ENCODE results near the gene NHLH1.

Gene NHLH1

DNA sequence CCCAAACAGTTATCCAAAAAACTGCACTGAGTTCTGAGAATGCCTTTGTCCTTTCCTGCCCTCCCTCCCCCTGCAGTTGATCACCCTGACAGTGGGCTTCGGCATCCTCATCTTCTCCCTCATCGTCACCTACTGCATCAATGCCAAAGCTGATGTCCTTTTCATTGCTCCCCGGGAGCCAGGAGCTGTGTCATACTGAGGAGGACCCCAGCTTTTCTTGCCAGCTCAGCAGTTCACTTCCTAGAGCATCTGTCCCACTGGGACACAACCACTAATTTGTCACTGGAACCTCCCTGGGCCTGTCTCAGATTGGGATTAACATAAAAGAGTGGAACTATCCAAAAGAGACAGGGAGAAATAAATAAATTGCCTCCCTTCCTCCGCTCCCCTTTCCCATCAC, 8.8 kb upstream of the NHLH1 start:
- no peak for DNase-seq (ENCODE audit: extremely low read depth in 1 of 2, low read depth in 1 of 2)

- DNase-seq (ENCODE audit: extremely low read depth in 1 of 2, low read depth in 1 of 2) = no peak
Measured at GRCh38 chr1:160359559-160360226, 7.2 kb upstream of the NHLH1 start.

- no peak for DNase-seq (ENCODE audit: extremely low read depth in 1 of 2, low read depth in 1 of 2)
Measured at GRCh38 chr1:160360227-160360695, 6.6 kb upstream of the NHLH1 start.

- no peak for DNase-seq (ENCODE audit: extremely low read depth in 1 of 2, low read depth in 1 of 2)
Measured at GRCh38 chr1:160361199-160361598, 5.7 kb upstream of the NHLH1 start.

DNA sequence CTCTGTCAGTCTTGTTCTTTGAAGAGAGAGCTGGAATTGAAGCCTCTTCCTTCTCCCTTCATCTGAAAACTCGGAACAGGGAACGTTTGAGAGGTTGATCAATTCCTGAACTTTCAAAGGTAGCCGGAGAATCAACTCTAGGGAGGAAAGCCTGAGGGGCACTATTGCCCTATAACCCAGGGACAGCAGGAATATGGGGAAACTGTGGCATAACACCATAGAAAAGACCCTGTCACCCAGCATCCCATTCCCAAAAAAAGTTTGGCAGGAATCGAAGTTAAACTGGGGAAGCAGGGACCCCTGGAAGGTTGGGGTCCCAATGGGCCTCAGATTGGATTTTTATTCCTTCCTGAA, 5.1 kb upstream of the NHLH1 start:
- DNase-seq (ENCODE audit: extremely low read depth in 1 of 2, low read depth in 1 of 2) = no peak

- DNase-seq (ENCODE audit: extremely low read depth in 1 of 2, low read depth in 1 of 2) = no peak
Measured at GRCh38 chr1:160362168-160362957, 4.5 kb upstream of the NHLH1 start.

DNA sequence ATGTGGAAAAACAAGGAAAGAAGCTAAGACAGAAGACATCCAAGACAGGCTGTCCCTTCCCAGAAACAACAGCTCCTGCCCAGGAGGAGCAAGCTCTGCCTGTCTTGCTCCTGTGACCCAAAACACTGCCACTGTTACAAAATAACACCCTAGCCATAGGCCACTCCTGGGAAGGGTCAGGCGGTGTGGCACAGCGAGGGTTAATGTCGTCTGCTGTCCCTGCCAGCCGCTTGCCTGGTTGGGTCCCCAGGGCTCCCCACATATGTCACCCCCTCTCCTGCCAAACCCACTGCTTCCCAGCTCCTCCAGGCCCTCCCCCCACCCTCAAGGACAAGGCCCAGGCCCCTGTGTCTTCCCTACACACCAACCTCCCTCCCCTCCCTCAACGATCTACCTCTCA, 3.9 kb upstream of the NHLH1 start:
- DNase-seq (ENCODE audit: extremely low read depth in 1 of 2, low read depth in 1 of 2) = no peak

DNA sequence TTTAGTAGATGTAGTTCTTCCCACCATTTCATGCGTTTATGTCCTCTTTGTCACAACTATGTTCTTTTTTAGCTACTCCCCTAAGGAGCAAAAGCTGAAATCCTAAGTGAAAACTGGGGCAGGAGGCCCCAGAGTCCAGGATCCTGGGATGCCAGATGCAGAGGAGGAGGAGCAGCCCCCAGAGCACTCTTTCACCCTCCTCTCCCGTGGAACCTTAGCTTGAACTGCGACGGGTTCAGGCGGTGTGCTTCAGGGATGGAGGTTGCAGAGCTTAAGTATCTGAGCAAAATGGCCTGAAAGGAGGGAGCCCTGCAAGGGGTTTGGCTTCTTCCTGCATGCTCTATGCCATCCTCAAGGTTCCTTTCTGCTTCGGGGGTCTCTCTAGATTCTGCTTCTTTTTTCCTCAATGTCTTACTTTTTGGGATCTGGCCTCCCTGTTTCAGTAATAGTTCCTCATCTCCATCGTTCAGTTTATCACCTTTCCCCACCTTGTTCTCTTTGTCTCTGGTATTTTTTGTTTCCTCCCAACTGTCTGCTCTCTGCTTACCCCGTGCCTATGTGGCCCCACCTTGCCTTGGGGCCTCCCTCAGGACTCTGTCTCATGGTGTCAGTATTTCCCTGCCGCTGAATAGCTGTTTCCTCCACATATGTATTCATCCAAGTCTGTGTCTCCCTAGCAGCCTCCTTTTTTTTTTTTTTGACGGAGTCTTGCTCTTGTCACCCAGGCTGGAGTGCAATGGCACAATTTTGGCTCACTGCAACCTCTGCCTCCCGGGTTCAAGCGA, 2.7 kb upstream of the NHLH1 start:
- no peak for DNase-seq (ENCODE audit: extremely low read depth in 1 of 2, low read depth in 1 of 2)

GRCh38 chr1:160365325-160365724, 1.5 kb upstream of the NHLH1 start:
- DNase-seq (ENCODE audit: extremely low read depth in 1 of 2, low read depth in 1 of 2) = no peak

DNA sequence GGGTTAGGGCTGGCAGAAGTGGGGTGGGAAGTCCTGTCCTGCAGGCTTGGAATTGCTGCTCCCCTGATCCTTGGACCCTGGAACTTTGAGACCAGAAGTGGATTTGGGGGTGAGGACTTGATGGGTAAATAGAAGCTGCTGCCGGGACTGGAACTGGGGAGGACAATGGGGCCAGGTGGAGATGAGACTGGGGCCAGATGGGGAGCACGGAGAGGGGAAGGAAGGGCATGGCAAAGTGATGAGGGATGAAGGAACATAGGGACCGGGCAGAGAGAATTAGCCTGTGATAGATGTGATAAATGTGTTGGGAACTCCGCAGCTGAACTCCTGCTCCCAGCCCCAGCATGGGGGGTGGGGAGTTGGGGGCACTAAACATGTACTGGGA, 637 bp downstream of the NHLH1 start:
- no peak for DNase-seq (ENCODE audit: extremely low read depth in 1 of 2, low read depth in 1 of 2)

- DNase-seq (ENCODE audit: extremely low read depth in 1 of 2, low read depth in 1 of 2) = no peak
Measured at GRCh38 chr1:160367934-160368923, 1.4 kb downstream of the NHLH1 start.

DNA sequence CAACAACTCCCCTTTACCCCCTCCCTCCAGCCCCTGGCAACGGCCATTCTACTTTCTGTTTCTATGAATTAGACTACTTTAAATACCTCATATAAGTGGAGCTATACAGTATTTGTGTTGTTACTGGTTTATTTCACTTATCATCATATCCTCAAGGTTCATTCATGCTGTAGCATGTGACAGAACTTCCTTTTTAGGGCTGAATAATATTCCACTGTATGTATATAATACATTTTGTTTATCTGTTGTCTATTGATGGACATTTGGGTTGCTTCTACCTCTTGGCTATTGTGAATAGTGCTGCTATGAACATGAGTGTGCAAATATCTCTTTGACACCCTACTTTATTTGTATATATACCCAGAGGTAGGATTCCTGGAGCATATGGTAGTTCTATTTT, 2.2 kb downstream of the NHLH1 start:
- DNase-seq (ENCODE audit: extremely low read depth in 1 of 2, low read depth in 1 of 2) = no peak

- DNase-seq (ENCODE audit: extremely low read depth in 1 of 2, low read depth in 1 of 2) = no peak
Measured at GRCh38 chr1:160370561-160371345, 3.9 kb downstream of the NHLH1 start.

DNA sequence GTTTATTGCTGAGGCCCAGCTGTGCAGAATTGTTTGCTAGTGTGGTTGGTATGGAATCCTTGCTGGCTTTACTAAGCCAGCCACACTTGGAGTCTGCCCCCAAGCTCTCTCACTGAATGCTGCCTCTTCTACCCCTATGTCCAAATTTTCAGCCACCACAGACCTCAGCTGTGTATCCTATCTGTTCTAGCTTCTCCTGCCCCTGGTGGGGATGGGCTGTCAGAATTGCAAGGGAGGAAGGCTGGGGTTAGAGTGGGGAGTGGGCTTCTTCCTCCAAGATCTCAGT, 4.4 kb downstream of the NHLH1 start:
- no peak for DNase-seq (ENCODE audit: extremely low read depth in 1 of 2, low read depth in 1 of 2)

GRCh38 chr1:160371756-160372155, 4.9 kb downstream of the NHLH1 start:
- no peak for DNase-seq (ENCODE audit: extremely low read depth in 1 of 2, low read depth in 1 of 2)

- DNase-seq (ENCODE audit: extremely low read depth in 1 of 2, low read depth in 1 of 2) = no peak
Measured at GRCh38 chr1:160373696-160374095, 6.8 kb downstream of the NHLH1 start.

GRCh38 chr1:160374306-160375110, 7.6 kb downstream of the NHLH1 start:
- no peak for DNase-seq (ENCODE audit: extremely low read depth in 1 of 2, low read depth in 1 of 2)

GRCh38 chr1:160375788-160376524, 9.1 kb downstream of the NHLH1 start:
- DNase-seq (ENCODE audit: extremely low read depth in 1 of 2, low read depth in 1 of 2) = no peak

All from activated CD8-positive, alpha-beta memory T cell treated with anti-CD3 and anti-CD28 coated beads for 1 hour (primary cell).